NCI-H1694 treated with DMSO at 0.1 percent for 48 hours (cell line): ENCODE measurements around the gene UBTFL1.
"Not testable (repeated sequence)": the region's sequence is repeated elsewhere in the genome, so short reads cannot be mapped to it uniquely, and the experiment has no call there.

Experiments used
- DNase-seq: peaks from one replicate; lab custom pipeline; 2025; lab: John Stamatoyannopoulos, UW

The UBTFL1 gene, protein sequence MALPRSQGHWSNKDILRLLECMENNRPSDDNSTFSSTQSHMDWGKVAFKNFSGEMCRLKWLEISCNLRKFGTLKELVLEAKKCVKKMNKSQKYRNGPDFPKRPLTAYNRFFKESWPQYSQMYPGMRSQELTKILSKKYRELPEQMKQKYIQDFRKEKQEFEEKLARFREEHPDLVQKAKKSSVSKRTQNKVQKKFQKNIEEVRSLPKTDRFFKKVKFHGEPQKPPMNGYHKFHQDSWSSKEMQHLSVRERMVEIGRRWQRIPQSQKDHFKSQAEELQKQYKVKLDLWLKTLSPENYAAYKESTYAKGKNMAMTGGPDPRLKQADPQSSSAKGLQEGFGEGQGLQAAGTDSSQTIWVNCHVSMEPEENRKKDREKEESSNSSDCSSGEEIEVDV

DNA sequence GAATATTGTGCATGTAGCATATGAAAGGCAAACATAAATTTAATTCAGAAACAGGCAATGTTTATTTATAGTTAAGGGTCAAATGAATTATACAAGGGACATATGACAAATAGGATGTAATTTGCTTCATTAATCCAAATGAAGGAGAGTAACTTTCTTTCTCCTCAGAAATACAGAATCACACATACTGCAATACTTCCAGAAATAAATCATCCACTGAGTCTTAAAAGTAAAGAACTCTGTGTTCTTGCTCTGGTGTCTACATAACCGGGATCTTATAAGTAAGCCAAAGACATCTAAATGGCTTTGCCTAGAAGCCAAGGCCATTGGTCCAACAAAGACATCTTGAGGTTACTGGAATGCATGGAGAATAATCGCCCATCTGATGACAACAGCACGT, at the start of gene UBTFL1:
Gene UBTFL1 (plus strand): TSS at position 301 of the 400 bp plus-strand sequence. CDS start 0 bp downstream, at position 301.
- DNase-seq = not testable (repeated sequence)

DNA sequence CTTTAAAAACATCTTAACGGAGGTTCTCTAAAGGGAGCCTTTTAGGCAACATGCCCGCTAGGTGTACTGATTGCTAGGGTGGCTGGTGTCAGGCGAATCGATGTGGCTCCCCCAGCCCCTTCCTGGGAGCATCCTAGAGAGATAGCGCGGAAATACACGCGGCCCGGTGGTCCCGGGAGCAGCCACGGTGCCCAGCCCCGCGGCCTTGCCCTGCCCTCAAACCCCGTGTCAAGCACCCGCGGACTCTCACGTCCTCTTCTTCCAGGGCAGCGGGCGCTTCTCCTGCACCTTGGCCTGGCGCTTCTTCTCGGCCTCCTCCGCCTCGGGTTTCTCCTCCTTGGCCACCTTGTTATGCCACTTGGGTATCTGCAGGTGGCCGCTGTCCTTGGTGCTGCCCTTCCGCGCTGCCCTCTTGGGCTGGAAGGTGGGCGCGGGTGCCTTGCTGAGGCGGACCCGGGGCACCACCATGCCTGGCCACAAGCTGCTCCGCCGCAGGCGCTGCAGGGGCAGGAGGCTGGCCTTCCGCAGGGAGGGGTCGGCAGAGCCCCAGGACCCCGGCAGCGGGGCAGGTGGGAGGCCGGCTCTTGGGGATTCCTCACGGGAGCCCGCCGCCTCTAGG, 34.0 kb upstream of the UBTFL1 start:
- not testable (repeated sequence) for DNase-seq

DNA sequence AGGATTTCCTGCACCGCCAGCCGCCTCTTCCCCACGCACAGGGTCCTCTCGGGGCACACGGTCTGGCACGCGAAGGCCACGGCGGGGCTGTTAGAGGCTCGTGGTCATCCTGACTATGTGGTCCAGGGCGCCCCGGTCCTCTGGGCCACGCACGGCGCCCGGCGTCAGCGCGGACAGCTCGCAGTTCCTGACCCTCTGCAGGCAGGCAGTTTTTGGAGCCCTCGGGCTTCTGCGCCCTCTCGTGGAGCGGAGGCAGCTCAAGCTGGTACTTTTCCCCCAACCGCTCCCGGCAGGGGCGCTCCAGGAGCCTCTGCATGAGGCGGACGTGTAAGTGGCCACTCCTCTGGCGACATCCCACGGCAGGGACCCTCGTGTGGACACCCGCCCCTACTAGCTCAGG, 33.4 kb upstream of the UBTFL1 start:
- not testable (repeated sequence) for DNase-seq

- DNase-seq = not testable (repeated sequence)
Observed at GRCh38 chr11:90053545-90053944, 32.2 kb upstream of the UBTFL1 start.

GRCh38 chr11:90088731-90089130, 3.0 kb downstream of the UBTFL1 start:
- not testable (repeated sequence) for DNase-seq

- not testable (repeated sequence) for DNase-seq
Observed at GRCh38 chr11:90095230-90095924, 9.6 kb downstream of the UBTFL1 start.

DNA sequence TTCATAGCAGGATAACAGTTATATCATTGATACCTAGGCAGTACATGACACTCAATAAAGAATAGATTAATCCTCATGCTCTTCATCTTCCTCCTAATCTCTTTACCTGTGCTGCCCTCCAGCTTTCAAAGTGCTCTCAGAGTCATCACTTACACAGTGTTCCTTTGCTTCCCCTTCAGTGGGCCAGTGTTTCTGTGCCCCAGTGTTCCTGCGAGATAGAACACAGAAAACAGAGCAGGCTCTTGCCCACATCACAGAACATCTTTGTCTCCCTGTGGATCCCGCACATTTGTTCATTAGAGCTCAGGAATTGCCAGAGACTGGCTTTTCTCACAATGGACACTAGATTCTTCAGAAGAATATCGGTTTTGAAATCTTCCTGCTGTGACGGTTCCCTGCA, 12.5 kb downstream of the UBTFL1 start:
- not testable (repeated sequence) for DNase-seq

DNA sequence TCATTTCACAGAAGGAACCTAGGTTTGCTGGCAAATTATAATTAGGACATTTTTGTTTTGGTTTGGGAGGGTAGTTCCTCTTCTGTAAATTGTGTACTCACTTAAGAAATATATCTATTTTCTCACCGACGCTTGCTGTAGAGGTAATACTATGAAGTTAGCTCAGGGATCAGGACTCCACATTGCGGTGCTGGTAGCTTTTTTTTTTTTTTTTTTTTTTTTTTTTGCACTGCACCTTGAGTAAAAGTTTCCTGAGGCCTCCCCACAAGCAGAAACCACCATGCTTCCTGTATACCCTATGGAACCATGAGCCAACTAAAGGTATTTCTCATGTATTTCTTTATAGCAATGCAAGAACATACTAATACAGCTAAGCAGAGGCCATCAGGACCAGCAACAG, 14.7 kb downstream of the UBTFL1 start:
- DNase-seq = no peak

- no peak for DNase-seq
Observed at GRCh38 chr11:90113541-90113940, 27.8 kb downstream of the UBTFL1 start.

DNA sequence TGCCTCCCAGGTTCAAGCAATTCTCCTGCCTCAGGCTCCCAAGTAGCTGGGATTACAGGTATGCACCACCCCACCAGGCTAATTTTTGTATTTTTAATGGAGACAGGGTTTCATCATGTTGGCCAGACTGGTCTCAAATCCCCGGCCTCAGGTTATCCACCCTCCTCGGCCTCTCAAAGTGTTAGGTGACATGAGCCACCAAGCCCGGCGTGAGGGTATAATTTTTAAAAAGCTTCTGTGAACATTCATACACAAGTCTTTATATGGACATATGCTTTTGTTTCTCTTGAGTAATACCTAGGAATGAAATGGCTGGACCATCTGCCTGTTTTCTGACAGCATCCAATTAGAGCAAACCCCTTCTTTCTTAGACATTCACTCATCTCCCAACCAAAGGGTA, 34.4 kb downstream of the UBTFL1 start:
- no peak for DNase-seq

GRCh38 chr11:90124371-90124770, 38.6 kb downstream of the UBTFL1 start:
- no peak for DNase-seq

- DNase-seq = no peak
Observed at GRCh38 chr11:90124946-90125345, 39.2 kb downstream of the UBTFL1 start.

DNA sequence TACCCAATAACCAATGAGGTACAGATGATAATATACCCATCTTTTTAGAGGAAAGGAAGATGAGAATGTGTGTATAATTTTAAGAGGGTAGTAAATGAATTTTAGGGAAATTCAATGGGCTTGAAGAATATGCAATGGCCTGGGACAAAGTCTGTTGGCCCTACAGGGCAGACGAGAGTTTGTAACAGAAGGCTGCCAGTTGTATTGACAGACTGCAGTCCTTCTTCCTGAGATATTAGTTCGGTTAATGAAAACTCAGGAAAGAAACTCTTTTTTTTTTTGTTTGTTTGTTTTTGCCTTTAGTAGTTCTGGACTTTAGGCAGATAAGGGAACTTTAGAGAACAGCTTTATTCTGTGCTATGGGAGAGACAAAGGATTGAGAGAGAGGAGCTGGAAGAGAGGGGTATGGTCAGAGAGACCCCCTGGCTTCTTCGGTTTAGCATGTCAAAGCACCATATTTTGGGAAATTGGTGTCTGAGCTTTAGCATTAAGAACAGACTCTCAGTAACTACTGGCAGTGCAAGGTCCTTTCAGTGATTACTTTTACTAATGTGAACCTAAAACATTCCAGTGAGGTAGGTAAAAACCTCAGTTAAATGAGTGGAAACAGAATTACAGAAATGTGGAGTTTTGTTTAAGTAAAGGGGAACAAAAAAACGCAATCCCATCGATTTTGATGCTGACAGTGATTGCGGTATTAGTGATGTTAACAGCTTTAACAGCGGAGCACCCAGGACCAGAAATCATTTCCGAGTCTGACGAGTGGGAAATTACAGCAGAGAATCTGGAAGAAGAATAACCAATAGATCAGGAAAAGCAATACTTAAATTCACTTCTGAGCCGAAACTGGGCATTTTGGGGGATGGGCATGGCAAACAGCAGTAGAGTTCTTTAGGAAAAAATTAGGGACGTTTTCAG, 48.1 kb downstream of the UBTFL1 start:
- no peak for DNase-seq

DNA sequence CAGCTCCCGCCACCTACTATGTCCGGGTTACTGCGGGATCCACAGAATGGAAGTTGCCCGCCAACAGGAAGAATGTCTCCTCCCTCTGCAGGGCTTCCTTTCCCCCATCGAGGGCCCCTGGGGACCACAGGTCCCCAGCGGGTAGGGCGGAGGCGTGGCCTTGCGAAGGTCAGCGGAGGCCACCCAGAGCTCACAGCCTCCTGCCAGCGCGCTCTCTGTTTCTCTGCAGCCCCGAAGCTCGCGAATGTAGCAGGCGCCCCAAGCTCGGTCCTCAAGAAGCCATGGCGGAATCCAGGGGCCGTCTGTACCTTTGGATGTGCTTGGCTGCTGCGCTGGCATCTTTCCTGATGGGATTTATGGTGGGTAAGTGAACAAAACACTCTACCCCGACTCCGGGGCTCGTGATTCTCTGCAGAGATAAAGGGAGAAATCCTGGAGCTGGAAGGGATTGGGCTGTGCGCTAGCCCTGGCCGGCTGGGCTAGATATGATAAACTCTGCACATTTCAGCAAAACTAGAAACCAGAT, 48.8 kb downstream of the UBTFL1 start, which contains the start of gene NAALAD2:
Gene NAALAD2 (plus strand): TSS at position 186 of the 526 bp plus-strand sequence. CDS start 96 bp downstream, at position 282.
- no peak for DNase-seq

GRCh38 chr11:90135016-90135415, 49.3 kb downstream of the UBTFL1 start:
- no peak for DNase-seq
